ENCODE data around the gene DNAH2.

- TF ChIP-seq EZH2 (IDR thresholded peaks at IDR 0.05; ENCODE audit: borderline replicate concordance, low read length) (no peak), CTCF (conservative IDR thresholded peaks at IDR 0.05 in 1 of 2, IDR thresholded peaks at IDR 0.05 in 1 of 2; ENCODE audit: extremely low read depth in 1 of 2, insufficient read depth in 1 of 2, low read depth in 1 of 2, low read length in 2 of 2) (no peak)
Measured at GRCh38 chr17:7742729-7743128, 25.2 kb downstream of the DNAH2 start.

All from mammary epithelial cell (primary cell).